Natural killer cell treated with Interleukin-12 subunit alpha and Interleukin-12 subunit beta and Interleukin-15 and Interleukin-18, amount 100 ng/mL, for 72 hours (primary cell): ENCODE data around the gene FHIT. TPM values are rescaled to one million over a fixed set of nuclear protein-coding genes. Genes with fewer than 3 reads are reported as not detected.

Source experiments
- ATAC-seq, 2 donors: fragments of 150-1000 bp; cut with Tn5 transposase in 1 of 2; sonication (Bioruptor Pico), chemical (Tn5 transposase) in 1 of 2; 2 replicates each; pipeline ENCODE4 v1.10.0; 2021
- DNase-seq: peaks from one replicate; pipeline ENCODE4 v3.0.0; 2022; ENCODE audit warnings: low spot score
- H3K27ac Mint-ChIP-seq, 2 donors: 1 replicate in 1 of 2; 2 replicates in 1 of 2; pipeline ENCODE4 v1.8.0; 2022; ENCODE audit warnings: mixed read lengths in 2 of 2, mild to moderate bottlenecking in 1 of 2, moderate library complexity in 1 of 2
- H3K27me3 Mint-ChIP-seq, 2 donors: 1 replicate in 1 of 2; 2 replicates in 1 of 2; pipeline ENCODE4 v1.8.0; 2022; ENCODE audit warnings: mixed read lengths in 2 of 2
- H3K36me3 Mint-ChIP-seq: one replicate; pipeline ENCODE4 v1.8.0; 2022; ENCODE audit warnings: mixed read lengths
- H3K4me1 Mint-ChIP-seq, 2 donors: 1 replicate in 1 of 2; 2 replicates in 1 of 2; pipeline ENCODE4 v1.8.0; 2022; ENCODE audit warnings: low read depth in 2 of 2, mixed read lengths in 2 of 2, mild to moderate bottlenecking in 1 of 2
- H3K4me3 Mint-ChIP-seq: one replicate; pipeline ENCODE4 v1.8.0; 2022; ENCODE audit warnings: mixed read lengths
- H3K9me3 Mint-ChIP-seq: 2 replicates; pipeline ENCODE4 v1.8.0; 2022; ENCODE audit warnings: mixed read lengths
- total RNA-seq, 2 donors: library from RNA; stranded (reverse); gene quantifications; one replicate each; pipeline ENCODE4 v1.2.3, GENCODE V29; 2022

FHIT gene
- total RNA-seq, 2 donors from 2014 or later: 2.4 to 3.0 TPM

DNA sequence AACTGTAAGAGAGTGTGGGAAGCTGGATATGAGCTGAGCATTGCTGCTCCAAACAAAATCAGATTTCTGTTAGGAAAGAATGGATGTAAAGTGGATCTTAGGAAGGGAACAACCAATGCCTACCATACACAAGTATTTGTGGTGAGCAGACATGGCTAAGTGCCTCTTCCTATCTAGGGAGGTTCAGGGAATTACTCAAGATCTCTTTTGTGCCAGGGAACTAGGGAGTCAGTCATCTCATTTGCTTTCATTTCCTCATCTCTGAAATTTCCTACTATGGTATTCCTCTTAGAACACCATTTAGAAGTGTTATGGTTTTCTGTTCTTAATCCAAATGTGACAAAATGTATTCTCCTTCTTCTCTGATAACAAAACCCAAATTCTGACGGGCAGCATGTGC, 396.5 kb downstream of the FHIT start:
- H3K4me3 Mint-ChIP-seq: no peak overlapping the region
- ATAC-seq (no peak), DNase-seq (no peak)
- no peaks in the 10 kb centered on the region for H3K27me3 Mint-ChIP-seq
- H3K9me3 Mint-ChIP-seq: peaks cover 11% of the 10 kb centered on the region
- H3K27ac Mint-ChIP-seq: no peak overlapping the region
- no peaks in the 10 kb centered on the region for H3K36me3 Mint-ChIP-seq
- no peaks in the 10 kb centered on the region for H3K4me1 Mint-ChIP-seq

DNA sequence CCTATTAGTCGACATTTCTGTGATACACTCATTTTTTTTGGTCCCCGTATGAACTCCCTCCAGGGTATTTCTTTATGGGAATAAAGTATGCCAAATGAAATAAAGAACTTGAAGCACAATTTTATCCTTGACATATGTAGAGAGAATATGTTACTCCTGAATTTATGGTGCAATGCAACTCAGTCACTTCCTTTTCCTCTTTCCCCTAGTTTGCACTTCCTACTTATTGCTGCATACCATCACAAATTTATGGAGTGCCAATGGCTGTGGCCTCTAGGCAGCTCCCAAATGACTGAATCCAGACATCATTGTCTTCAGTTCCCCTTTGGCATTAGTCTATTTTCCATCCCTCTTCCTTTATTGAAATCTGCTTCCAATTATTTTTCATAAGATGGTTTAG, 403.5 kb downstream of the FHIT start:
- Mint-ChIP-seq H3K4me3 (no peak overlapping the region), H3K4me1 (no peaks in the 10 kb centered on the region), H3K27ac (no peak overlapping the region), H3K36me3 (peaks cover 4% of the 10 kb centered on the region), H3K9me3 (peaks cover 8% of the 10 kb centered on the region), H3K27me3 (no peaks in the 10 kb centered on the region)
- no peak for ATAC-seq
- DNase-seq: no peak

DNA sequence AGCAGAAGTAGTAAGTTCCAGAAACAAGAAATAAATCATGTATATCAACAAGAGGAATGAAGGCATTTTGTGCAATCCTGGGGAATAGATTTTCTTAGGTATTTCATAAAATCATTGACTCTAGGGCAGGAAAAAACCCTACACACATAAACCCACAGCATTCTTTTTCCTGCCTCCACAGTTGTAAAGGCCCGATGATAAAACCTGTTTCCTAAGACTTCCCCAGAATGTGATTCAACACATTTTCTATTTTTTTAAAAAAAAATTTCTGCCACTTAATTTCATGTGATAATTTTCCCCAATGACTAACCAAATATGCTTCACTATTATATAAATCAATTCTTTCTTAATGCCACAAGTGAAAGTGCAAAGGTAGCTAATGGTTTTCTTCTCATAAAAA, 407.0 kb downstream of the FHIT start:
- Mint-ChIP-seq H3K27ac (no peak overlapping the region), H3K27me3 (no peaks in the 10 kb centered on the region), H3K4me3 (no peak overlapping the region), H3K36me3 (peaks cover 4% of the 10 kb centered on the region), H3K9me3 (no peaks in the 10 kb centered on the region), H3K4me1 (no peaks in the 10 kb centered on the region)
- DNase-seq (no peak), ATAC-seq (no peak)

DNA sequence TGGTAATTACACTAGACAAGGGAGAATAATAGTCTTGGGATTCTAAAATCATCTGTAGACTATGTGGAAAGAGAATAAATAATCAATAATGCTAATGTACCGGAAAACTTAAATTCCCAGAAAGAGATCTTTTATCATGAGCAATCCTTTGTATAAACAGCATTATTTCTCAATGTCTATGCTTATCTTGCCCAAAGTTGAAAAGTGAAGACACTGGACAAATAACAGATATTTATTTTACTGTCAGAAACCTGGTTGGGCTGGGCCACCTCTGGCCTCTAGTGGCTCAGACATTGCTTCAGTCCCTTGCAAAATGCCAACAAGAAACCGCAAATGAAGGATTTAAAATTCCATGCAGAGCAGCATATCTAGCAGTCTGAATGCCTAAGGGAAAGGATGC, 409.9 kb downstream of the FHIT start:
- no peak overlapping the region for H3K4me3 Mint-ChIP-seq

DNA sequence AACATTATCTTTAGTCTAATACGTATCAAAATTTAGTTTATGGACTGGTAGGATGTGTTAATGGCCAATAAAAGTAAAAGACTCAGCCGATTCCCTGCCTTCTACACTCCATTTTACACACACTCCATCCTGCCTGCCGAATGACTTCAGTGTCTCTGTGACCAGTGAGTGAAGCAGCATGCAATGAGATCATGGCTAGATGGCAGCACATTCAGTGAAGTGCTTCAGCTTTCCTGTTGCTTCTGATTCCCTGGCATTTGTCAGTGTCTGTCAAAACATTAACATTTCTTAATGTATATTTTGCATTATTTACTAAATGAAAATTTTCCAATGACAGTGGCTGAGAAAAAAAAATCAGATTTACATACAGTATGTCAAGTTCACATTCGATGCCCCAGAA, 412.0 kb downstream of the FHIT start:
- no peaks in the 10 kb centered on the region for H3K9me3 Mint-ChIP-seq
- no peaks in the 10 kb centered on the region for H3K36me3 Mint-ChIP-seq
- no peaks in the 10 kb centered on the region for H3K4me1 Mint-ChIP-seq
- no peaks in the 10 kb centered on the region for H3K27me3 Mint-ChIP-seq
- H3K27ac Mint-ChIP-seq: no peak overlapping the region
- H3K4me3 Mint-ChIP-seq: no peak overlapping the region
- DNase-seq (no peak), ATAC-seq (no peak)

More for the DNA sequence above, 409.9 kb downstream of the FHIT start:
- Mint-ChIP-seq H3K27me3 (no peaks in the 10 kb centered on the region), H3K36me3 (no peaks in the 10 kb centered on the region), H3K4me1 (no peaks in the 10 kb centered on the region), H3K27ac (no peak overlapping the region), H3K9me3 (no peaks in the 10 kb centered on the region)
- DNase-seq (no peak), ATAC-seq (no peak)

DNA sequence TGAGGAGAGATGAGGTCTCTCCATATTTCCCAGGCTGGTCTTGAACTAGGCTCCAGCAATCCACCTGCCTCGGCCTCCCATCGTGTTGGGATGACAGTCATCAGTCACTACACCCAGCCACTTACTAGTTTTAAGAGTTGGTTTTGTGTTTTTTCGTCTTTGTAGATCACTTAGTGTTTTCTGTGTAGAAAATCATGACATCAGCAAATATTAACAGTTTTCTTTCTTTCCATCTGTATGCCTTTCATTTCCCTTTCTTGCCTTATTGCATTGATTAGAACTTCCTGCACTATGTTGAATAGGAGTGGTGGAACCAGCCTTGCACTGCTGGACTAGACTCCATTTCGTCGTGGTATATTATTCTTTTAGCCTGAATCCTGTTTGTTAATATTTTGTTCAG, 415.5 kb downstream of the FHIT start:
- H3K4me3 Mint-ChIP-seq: no peak overlapping the region
- no peak overlapping the region for H3K27ac Mint-ChIP-seq
- no peaks in the 10 kb centered on the region for H3K9me3 Mint-ChIP-seq
- no peaks in the 10 kb centered on the region for H3K4me1 Mint-ChIP-seq
- no peak for ATAC-seq
- H3K27me3 Mint-ChIP-seq: no peaks in the 10 kb centered on the region
- no peak for DNase-seq
- H3K36me3 Mint-ChIP-seq: no peaks in the 10 kb centered on the region

DNA sequence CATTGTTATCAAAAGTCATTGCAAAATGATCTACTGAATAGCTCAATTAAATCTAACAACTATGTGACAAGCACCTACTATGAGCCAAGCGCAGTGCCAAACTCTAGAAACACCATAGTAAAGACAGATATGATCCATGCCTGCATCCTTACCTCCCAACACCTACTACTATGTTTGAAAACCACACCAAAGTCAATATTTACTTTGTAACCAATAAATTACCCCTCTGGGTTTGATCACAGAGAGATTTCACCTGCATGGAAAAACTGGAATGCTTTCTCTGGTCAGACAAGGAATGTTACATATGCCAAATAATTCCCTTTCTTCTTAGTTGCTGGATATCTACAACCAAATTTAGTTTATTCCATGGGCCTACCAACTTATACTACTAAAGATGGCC, 422.2 kb downstream of the FHIT start:
- Mint-ChIP-seq H3K27ac (no peak overlapping the region), H3K9me3 (peaks cover 3% of the 10 kb centered on the region), H3K36me3 (no peaks in the 10 kb centered on the region), H3K4me3 (no peak overlapping the region), H3K27me3 (no peaks in the 10 kb centered on the region), H3K4me1 (no peaks in the 10 kb centered on the region)
- DNase-seq (no peak), ATAC-seq (no peak)

DNA sequence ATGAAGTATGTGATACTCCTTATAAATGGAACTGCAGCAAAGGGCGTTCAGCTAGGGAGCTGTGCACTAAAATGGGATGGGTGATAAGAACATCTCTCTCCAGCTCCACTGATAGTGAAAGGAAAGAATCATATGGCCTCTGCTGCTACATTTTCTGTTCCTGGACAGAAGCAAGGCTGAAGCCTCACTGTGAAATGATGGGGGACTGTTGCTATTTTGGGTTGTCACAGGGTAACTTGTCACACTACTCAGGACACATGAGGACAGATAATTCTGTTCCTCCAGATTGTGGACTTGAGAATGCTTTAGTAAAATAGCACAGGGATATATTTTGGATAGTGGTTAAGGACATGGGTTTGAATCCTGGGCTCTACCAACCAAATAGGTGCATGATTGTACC, 423.6 kb downstream of the FHIT start:
- Mint-ChIP-seq H3K9me3 (peaks cover 6% of the 10 kb centered on the region), H3K4me3 (no peak overlapping the region), H3K4me1 (no peaks in the 10 kb centered on the region), H3K36me3 (no peaks in the 10 kb centered on the region), H3K27me3 (no peaks in the 10 kb centered on the region), H3K27ac (no peak overlapping the region)
- DNase-seq (no peak), ATAC-seq (no peak)

DNA sequence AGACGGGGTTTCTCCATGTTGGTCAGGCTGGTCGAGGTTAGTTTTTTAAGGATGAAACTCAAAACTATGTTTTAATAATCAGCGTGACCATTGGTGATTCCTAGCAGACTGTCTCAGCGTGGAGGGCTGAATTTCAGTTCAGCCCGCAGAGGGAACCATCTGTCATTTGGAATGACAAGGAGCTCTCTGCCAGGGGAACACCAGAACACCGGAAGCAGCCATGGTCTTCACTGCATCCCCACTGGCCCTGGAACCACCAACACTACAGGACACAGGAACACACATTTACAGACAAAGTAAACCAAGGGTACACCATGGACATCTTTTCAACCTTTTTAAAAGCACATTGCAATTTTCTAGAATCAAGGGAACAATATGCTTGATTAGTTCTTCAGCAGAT, 424.7 kb downstream of the FHIT start:
- Mint-ChIP-seq H3K9me3 (peaks cover 6% of the 10 kb centered on the region), H3K27me3 (no peaks in the 10 kb centered on the region), H3K27ac (no peak overlapping the region), H3K36me3 (no peaks in the 10 kb centered on the region), H3K4me3 (no peak overlapping the region), H3K4me1 (no peaks in the 10 kb centered on the region)
- no peak for DNase-seq
- no peak for ATAC-seq

DNA sequence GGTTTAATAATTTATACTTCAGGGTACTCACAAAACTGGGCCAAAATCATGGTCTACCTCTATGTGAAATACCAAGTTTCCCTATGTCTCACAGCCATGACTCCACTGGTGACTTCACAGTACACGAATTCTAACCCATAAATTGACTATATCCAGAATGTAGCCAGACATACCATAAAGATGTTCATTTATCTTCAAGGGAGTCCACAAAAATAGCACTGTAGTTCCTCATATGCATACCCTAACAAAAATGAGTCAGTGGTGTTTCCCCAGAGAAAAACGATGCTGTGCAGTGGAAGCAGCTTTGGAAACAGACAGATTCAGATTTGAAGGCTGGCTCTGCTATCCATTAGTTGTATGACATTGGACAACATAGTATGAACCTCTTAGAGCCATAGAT, 438.8 kb downstream of the FHIT start:
- Mint-ChIP-seq H3K4me1 (no peaks in the 10 kb centered on the region), H3K4me3 (no peak overlapping the region), H3K27me3 (no peaks in the 10 kb centered on the region), H3K27ac (no peak overlapping the region), H3K36me3 (peaks cover 4% of the 10 kb centered on the region), H3K9me3 (no peaks in the 10 kb centered on the region)
- no peak for ATAC-seq
- DNase-seq: no peak

DNA sequence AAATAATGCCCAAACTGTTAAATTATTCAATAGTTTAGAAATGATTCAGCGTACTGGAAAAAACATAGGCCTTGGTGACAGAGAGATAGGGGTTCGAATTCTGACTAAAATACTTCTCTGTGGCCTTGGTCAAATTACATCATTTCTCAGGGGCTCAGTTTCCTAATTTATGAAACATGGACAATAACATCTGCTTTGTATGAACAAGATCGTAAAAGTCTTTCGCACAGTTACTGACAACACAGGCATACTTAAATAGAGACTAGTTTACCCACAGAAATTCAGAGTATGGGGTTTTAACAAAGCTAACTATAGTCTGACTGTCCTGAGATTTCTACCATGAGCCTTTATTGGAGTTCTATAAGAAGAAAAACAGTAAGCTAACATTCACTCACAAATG, 440.4 kb downstream of the FHIT start:
- no peaks in the 10 kb centered on the region for H3K4me1 Mint-ChIP-seq
- peaks cover 4% of the 10 kb centered on the region for H3K36me3 Mint-ChIP-seq
- no peaks in the 10 kb centered on the region for H3K9me3 Mint-ChIP-seq
- DNase-seq (no peak), ATAC-seq (no peak)
- no peak overlapping the region for H3K27ac Mint-ChIP-seq
- no peak overlapping the region for H3K4me3 Mint-ChIP-seq
- H3K27me3 Mint-ChIP-seq: no peaks in the 10 kb centered on the region

DNA sequence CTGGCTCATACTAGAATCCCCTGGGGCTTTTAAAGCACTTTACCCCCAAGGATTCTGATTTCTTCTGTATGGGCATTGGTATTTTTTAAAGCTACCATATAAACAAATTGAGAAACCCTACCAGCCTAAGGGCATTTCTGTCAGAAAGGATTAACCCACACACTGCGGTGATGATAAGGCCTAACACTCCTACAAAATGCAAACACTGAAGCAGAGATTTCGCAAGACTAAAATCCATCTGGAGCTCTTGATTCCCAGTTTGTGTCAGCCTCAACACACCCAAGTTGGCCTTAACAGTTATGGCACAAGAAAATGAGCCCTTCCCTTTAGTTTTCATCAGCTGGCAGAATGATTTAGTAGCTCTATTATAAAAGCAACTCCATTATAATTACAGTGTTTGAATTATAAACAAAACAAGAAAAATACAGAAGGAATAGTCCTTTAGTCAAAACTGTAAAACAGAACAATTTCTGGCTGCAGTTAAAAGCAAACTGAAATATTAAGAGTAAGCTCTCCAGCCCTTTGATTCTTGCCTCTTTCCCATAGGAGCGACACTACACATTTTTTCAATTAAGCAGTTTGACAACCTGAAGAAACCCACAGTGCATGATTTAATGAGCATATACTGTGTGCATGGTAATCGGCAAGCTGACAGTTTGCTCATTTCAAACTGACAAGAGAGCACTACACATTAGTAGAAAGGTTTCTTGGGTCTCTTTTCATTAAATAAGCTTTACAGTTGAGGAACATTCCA, 441.2 kb downstream of the FHIT start:
- Mint-ChIP-seq H3K27me3 (no peaks in the 10 kb centered on the region), H3K4me1 (no peaks in the 10 kb centered on the region), H3K27ac (no peak overlapping the region), H3K9me3 (no peaks in the 10 kb centered on the region), H3K36me3 (peaks cover 4% of the 10 kb centered on the region), H3K4me3 (no peak overlapping the region)
- DNase-seq (no peak), ATAC-seq (no peak)

DNA sequence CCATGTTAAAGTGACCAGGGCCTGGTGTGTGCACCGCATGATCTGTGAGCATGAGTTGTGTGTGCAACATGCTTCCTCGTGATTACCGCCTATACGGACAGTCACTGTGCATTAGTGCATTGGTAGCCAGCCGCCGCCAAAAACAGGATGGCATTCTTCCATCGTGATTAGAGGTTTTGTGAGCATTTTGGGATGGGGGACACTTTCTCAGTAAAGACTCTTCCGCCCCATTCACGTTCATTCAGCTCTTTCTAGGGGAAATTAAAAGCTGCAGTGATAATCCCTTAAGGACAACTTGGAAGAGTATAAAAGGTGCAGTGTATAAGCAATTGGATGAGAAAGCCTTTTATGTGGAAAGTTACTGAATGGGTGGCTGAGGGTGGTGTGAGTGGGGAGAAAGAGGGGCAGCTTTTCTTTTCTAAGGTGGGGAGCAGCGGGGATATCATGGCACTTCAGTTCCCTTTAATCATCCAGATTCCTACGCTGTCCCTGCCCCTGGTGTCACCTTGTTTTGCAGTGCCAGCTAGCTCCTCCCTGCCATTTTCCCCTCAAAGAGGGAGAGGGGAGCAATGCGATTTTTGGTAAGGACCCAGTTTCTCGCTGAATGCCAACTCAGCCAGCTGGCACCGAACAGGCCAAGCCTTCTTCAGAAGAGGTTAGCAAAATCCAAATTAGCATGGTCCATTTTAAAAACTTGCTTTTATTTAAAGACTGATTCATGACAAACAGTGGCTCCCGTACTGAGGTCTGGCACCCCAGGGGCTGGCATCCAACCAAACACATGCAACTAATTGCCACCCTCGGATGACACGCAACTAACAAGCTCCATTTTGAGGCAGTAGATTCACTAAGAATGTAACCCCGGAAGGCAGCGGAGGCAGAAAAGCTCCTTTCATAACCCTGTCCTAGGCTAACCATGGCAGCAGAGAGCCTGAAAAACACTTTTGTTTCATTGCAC, 447.8 kb downstream of the FHIT start:
- no peak for ATAC-seq
- Mint-ChIP-seq H3K4me3 (no peak overlapping the region), H3K27me3 (no peaks in the 10 kb centered on the region), H3K27ac (no peak overlapping the region), H3K9me3 (no peaks in the 10 kb centered on the region), H3K4me1 (no peaks in the 10 kb centered on the region), H3K36me3 (no peaks in the 10 kb centered on the region)
- no peak for DNase-seq

DNA sequence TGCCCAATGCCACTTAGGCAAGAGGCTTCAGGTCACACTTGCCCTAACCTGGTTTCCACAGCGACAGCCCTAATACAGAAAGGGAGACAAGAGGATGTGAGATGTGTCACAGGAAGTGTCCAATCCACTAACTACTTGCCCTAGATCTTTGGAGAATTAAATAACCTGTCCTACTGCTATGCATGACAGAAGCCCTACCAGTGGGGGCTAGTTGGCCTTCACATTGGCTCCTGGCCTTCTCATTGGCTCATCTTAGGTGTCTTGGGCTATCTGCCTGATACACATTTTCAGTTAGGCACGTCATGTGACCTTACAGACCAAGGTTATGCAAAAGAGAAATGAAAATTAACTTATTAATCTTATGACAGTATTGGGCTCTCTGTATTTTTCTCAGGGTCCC, 449.9 kb downstream of the FHIT start:
- H3K9me3 Mint-ChIP-seq: no peaks in the 10 kb centered on the region
- no peaks in the 10 kb centered on the region for H3K4me1 Mint-ChIP-seq
- H3K27ac Mint-ChIP-seq: no peak overlapping the region
- no peaks in the 10 kb centered on the region for H3K36me3 Mint-ChIP-seq
- H3K4me3 Mint-ChIP-seq: no peak overlapping the region
- H3K27me3 Mint-ChIP-seq: no peaks in the 10 kb centered on the region
- no peak for DNase-seq
- ATAC-seq: no peak
